Activated T-helper 1 cell treated with anti-CD3 and anti-CD28 coated beads, Interleukin-2, amount 50 U/mL, for 16 hours (primary cell): ENCODE measurements around the gene TRHDE.

Experiments used
- DNase-seq, 2 donors: peaks; one replicate each; pipeline ENCODE4 v3.0.0-alpha.2; 2020; ENCODE audit warnings: low read depth in 1 of 2, low spot score in 1 of 2

TRHDE gene

DNA sequence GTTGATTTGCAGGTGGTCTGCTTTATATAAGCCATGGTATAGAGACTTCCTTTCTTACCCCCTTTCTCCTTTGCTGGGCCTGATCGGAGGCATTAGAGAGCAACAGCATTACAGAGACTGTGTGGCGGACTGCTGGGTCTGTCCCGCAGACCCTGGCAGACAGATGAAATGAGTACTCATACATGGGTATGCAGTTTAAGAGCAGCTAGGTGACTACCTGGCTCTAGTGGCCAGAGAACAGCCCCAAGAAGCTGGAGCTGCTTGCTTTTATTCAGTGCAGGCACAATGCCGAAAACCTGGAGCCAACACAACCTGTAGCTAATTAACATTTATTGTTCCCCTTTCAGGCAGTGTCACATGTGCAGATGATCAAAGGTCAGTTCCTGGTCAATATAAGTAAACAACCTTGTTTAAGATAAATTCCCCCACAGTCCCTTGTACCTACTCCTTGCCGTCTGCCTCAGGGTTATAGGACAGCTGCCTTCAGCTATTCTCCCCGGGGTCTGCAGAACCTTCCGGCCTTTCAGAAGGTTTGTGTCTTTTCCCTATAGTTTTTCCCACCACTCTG lies 160.0 kb downstream of the TRHDE start:
- no peak for DNase-seq

DNA sequence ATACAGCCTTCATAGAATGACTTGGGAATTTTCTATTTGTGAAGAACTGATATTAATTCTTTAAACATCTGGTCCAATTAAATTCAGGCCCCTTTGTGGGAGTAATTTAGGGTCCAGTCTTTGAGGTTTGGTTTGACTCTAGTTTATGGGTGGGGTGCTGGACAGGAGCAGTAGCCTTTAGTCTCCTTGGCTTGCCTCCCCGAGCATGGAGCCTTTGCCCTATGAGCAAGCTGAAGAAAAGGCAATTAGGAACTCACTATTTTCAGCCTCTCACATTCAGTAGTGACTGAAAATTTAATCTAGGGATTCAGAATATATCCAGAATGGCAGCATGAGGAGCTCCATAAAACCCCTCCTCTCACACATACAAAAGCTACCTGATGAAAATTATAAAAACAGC lies 161.1 kb downstream of the TRHDE start:
- DNase-seq, result no peak

DNA sequence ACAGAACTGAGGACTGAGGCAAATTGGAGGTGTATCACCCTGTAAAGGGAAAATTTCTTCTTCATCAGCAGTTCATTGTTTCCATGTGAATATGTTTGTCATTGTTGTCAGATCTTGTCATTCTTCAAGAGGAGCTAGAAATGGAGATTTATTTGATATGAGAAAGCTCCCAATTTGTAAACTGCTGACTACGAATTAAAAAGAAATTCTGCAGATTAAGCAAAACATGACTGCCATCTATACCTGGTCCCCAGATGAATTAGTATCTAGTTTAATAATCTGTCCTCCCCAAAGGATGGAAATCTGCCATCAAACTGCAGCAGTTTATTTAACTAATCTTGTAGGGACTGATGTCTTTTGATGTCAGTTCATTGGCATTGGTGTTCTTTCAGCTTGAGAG lies 162.8 kb downstream of the TRHDE start:
- no peak for DNase-seq

DNA sequence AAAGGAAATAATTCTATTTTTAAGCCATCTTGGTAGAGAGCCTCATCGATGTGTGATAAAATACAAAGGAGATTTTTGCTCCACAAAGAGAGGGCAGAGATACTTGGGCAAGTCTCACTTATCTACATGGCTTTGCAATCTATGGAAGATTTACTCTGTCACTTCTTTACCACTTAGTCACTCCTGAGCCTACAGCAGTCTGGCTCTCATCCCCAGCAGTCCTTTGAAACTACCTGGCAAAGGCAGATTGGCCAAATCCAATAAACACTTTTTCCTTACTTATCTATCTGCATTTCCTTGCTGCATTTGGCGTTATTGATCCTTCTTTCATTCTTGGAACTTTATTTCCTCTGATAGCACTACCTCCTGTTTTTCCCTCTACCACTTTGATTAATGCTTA lies 170.0 kb downstream of the TRHDE start:
- no peak for DNase-seq

DNA sequence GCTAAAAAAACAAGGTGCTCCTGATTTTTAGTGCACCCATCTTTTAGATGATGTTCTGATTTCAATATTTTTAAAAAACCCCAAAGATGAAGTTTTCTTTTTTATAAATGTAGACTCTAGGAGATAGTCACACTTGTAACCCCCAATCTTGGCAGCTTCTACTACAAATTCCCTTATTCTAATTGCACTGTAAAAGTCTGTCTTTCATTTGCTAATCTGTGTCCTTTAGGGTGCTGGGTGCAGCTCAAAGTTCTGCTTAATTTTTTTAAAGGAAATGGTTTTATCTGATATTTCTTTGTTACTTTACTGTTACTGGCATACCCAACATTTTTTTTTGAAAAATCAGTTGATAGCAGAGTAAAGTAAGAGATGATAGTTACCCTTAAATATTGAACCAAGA lies 172.0 kb downstream of the TRHDE start:
- no peak for DNase-seq

DNA sequence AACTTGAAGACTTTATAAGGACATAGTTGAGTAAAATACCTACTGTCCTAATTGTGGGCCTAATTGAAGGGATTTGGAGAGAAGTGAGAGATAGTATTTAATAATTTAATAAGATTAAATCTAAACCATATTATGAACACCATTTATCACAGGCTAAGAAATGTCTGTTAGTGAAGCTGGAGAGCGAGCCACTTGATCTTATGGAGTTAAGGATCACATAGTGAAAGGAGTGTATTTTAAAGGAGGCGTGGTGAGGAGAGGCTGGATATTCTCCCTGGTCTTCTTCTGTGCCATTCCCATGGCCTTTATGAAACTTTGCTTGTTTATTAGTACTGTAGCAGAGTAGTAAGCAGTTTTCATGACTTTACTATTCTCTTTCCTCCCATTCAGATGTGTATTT lies 172.4 kb downstream of the TRHDE start:
- DNase-seq, result no peak

DNA sequence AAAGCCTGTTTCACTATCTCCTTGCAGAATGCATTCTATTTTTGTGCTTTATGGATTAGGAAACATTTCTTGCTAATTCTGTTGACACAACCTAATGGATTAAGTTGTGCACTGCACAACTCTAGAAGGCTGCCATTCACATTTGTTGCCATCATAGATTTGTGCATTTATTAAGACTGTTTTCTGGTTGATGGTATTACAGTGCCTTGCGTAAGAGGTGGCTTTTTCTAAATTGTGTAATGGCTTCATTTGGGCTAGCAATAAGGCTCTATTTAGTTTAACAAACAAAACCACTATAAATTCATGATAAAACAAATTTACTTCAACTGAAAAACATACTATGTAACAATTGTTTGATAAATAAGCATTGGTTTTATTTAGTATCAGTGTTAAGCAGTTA lies 175.9 kb downstream of the TRHDE start:
- DNase-seq, result no peak

DNA sequence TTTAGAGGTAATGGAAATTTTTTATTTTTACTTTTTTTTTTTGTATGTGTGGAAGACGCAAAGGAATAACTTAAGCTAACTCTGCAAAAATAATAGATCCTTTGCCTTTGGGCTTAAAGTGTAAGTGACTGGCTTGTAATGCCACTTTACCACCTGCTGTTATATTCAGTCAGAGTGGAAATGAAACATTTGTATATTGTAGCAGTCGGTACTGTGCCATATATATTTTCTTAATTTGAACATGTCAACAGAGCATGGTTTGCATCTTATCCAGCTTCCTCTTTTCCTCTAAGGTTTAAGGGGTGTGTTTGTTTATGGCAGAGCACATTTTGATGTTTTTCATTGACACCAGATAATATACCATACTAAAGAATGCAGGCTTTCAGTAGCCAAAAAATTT lies 176.6 kb downstream of the TRHDE start:
- DNase-seq, result no peak

DNA sequence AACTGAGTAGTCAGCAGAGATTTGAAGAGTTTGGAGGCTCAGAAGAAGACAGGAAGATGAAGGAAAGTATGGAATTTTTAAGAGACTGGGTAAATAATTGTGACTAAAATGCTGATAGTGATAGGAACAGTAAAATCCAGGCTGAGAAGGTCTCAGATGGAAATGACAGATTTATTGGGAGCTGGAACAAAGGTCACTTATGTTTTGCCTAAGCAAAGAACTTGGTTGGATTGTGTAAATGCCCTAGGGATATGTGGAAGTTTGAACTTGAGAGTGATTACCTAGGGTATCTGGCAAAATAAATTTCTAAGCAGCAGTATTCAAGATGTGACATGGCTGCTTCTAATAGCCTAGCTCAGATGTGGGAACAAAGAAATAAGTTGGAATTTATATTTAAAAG lies 180.9 kb downstream of the TRHDE start:
- DNase-seq, result no peak

DNA sequence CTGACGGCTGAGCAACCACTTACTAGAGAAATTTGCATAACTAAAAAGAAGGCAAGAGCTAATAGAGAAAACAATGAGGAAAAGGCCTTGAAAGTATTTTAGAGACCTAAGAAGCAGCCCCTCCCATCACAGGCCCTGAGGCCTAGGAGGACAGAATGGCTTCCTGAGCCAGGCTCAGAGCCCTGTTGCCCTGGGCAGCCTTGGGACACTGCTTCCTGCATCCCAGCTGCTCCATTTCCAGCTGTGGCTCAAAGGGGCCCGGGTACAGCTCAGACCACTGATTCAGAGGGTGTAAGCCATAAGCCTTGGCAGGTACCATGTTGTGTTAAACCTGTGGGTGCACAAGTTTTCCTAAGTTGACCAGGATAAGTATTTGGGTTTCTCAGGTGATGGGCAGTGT lies 181.4 kb downstream of the TRHDE start:
- DNase-seq, result no peak

DNA sequence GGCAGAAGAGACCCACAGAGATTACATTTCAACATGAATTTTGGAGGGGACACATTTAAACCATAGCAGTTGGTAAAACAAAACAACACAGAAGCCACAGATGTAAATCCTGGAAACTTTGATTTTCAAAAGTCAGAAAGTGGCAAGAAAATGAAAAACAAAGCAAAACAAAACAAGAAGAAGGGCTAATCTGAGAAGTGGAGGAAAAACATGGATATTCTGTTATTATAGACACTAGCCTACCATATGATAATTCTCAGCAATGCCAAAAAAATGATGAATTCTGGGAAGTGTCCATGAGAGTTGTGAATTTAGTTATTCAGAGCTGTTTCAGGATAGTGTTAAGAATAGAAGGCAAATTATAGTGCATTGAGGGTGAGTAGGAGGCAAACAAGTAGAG lies 192.3 kb downstream of the TRHDE start:
- DNase-seq, result no peak

DNA sequence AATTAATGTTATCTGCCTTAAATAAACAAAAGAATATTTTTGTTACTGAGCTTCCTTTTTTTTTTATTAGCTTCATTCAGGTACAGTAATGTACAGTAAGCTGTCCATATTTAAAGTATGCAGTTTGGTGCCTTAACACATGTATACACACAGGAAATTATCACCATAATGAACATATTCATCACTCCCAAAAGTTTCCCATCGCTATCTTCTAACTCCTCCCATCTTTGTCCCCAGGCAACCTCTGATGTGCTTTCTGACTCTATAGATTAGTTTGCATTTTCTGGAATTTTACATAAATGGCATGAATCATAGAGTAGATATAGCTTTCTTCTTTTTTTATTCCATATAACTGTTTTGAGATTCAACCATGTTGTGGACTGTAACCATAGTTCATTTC lies 193.0 kb downstream of the TRHDE start:
- no peak for DNase-seq

DNA sequence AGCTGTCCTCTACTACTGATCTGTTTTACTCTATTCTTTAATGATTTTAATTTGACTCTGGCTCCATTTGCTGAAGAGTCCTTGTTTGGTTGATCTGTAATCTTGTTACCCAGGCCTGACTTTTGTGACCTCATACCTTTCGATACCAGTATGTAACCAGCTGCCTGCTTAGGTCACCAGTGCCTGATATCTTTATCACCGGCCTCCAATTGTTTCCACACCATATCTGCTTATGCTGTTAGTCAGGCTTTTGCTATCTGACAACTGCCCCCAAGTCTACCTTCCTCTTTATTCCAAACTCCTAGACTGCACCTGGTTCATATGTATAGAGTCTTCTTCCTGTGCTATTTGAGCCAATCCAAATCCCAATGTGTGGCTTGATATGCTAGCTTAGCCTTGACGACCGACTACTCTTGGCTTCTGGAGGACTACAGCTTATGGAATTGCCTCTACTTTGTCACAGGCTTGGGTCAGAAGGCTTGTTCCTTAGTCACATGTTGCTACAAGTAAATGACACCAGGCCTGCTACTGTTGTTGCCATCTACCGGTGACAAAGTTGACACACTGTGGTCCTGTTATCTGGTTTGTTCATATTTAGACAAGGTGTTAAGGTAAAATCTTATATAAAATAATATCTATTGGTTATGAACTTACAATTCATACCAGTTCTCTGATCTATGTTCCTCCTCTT lies 193.9 kb downstream of the TRHDE start:
- no peak for DNase-seq

DNA sequence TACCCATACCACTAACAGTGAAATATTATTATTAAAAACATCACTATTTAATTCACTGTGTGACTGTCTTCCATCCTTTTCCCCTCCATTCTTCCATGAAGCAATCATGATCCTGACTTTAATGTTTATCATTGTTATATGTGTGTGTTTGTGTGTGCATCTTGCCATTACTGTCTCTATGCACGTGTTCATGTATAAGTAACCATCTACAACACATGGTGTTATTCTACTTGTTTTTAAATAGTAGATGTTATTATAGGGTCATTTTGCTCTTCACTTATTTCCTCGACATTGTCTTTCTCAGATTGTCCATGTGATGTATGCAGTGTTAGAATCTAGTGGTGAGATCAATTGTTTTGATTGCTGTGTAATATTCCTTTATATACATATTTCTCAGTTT lies 195.8 kb downstream of the TRHDE start:
- no peak for DNase-seq

DNA sequence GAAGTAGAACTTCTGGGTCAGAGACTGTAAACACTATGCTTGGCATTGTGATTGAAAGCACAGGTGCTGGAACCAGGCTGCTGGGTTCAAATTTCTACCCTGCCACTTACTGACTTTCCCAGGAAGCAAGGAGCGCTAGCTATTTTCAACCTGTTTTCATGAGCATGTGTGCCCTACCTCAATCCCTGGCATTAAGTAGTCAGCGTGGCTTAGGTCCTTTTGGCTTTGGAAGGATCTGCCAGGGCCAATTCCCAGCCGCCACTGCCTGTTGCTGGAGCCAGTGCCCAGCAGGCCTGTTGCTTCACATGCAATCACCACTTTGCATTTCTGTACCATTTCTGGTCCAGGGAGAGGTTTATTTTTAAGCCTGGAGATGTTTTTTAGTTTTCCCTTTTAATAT lies 196.3 kb downstream of the TRHDE start:
- DNase-seq, result no peak

DNA sequence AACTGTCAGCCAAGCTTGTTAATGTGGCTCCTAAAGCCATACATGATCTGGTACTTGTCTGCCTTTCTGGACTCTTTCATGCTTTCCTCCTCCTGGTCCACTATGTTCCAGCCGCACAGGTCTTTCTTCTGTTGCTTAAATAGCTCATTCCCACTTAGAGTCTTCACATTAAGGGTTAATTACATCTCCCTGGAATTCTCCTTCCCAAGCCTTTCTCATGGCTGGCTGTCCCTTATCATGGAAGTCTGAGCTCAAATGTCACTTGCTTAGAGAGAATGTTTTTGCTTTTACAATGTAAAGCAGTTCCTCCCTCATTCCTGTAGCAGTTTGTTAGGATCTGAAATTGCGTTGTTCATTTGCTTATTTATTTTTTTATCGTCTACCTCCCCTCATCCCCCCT lies 199.6 kb downstream of the TRHDE start:
- no peak for DNase-seq

DNA sequence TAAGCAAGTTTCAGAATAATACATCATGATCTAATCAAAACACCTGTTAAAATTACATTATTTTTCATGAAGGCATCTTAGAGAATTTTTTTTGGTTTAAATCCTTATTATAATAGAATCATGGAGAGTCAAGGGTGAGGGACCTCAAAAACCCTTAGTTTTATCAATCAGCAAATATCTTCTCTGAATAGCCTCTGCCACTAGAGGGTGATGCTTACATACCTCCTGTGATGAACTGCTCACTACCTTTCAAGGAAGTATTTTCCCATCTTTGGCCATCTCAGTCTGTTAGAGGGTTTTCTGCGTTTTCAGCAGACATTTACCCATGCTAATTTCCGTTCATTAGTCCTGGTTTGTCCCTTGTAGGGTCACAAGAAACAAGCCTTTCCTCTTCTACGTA lies 200.2 kb downstream of the TRHDE start:
- DNase-seq, result no peak

DNA sequence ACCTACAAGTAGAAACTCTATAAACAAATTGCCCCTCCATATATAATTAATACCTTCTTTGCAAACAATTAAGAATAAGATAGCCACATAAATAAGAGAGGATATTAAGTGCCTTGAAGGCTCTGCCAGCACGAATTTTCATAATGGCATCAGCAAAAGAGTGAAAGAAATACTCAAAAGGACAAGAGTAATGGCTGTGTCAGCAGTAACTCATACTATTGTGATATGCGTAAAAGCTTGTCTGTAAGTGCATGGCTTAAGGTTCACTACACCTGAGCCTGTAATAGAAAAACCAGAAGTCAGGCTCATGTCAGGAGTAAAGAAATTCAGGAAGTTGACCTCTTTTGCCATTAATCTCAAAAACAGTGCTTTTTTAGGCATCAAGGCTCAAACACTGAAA lies 204.1 kb downstream of the TRHDE start:
- DNase-seq, result no peak

DNA sequence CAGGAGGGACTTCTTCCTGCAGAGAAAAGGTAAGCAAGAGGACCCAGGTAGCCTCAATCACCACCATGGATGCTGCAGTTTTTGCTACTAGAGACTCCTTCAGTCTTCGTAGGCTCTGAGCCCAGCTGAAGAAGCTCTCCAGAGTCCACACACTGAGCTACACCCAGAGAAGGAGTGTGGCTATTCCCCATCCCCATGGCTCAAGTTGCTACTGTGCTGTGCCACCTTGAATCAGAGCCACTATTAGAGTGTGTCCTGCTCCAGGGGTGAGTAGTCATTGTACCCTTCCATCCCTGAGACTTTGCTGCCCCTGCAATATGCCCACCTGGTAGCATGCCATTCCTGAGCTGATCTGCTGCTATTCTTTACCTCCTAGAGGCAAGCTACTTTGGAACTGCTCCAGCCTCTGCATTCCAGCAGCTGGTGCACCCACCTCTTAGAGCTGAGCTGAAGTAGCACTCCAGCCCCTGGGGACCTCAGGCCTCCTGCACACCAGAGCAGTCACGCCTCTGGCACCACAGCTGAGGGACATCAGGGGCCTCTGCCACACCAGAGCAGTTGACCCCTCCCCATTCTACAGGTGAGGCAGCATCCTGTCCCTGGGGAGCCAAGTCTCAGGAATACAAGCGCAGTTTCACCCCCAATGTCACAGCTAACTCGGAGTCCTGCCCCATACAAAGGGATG lies 213.0 kb downstream of the TRHDE start:
- DNase-seq, result no peak

DNA sequence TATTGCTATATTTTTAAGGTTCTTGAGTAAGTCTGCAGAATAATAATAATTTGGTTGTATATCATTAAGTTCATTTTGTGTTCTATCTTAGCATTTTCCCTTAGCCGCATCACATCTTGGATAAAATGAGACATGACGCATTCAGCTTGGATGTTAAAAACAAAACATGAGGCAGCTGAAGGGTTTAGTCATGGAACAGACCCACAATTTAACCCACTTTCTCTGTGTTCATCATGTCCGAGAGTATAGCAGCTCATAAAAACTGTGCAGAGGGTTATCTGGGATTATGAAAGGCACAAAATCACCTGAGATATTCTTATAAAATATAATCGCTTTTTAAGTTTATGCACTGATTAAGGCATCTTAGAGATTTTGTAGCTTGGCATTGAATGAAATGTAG lies 219.3 kb downstream of the TRHDE start:
- DNase-seq, result no peak

DNA sequence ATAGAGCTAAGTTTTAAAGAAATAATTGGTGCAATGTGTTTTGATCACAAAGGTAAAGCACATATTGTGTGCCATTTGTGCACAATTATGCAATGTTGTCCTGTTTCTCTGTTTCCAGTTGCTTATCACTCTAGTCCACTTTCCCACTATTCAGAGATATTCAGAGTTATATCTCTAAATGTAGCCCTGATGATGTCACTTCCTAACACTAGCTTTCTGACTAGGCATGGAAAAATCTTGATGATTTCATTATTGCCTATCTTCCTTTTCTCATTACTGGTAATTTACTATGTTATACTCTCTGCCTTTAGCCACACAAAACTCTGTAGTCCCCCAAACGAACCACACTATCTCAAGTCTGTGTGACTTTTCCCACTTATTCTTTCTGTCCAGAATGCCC lies 221.2 kb downstream of the TRHDE start:
- DNase-seq, result no peak

DNA sequence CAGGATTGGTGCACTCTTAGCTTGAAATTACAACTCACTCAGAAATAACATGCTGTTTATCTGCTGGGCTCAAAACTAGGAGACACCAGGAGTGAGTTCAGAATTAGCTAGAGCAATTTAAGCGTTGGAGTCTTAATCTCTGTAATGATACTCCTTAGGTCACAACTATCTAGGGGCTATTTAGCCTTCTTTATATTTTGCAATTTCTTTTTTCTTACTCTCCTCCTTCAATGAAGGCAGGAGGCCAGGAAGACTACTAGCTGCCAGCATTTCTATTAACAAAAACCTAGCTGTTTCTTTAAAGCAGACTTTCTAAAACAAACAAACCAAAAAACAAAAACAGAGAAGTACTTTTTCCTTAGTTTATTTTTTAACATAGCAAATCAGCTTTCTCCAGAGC lies 226.2 kb downstream of the TRHDE start:
- no peak for DNase-seq

DNA sequence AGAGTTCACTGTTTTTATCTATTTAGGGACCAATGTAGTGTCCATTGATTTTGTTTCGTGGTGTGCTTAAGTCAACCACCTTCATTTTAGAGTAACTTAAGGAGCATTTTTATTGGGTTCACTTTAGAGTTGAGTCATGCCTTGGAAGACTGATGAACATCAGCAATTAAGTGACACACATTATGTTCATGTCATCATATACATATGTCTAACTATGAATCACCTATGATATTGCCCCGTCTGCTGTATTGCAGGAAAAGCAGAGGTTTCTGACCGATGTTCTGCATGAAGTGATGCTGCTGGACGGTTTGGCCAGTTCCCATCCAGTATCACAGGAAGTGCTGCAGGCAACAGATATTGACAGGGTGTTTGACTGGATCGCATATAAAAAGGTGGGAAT lies 227.1 kb downstream of the TRHDE start:
- DNase-seq, result no peak
